Erythroblast (primary cell): ENCODE results near the gene SLC16A12.

Source experiments
- GATA1 ChIP-seq: IDR thresholded peaks from 2 replicates; pipeline ENCODE4 v1.6.1; 2011; ENCODE audit warnings: low read depth, mild to moderate bottlenecking, control low read depth, low read length, moderate library complexity
- POLR2A ChIP-seq: IDR thresholded peaks from 2 replicates; pipeline ENCODE4 v1.6.1; 2011; ENCODE audit warnings: mild to moderate bottlenecking, low read length

DNA sequence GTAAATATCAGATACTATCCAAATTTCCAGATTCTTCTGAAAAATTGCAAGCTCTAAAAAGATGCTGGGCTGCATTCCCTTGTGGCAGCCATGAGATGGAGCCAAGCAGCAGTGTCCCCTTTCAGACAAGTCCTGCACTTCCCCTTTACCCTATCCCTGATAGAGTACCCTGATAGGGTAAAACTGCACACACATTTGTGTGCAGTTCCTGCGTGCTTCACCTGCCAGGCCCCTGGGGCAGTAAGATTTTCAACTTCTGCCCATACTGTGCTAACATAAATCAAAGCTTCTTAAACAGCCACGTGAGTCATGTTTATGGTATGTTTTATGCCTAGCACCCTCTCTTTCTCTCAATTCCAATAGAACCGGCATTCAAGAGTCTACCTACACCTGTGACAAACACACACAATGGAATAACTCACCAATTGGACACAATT, 68.8 kb downstream of the SLC16A12 start:
- no peak for TF ChIP-seq GATA1
- no peak for TF ChIP-seq POLR2A
